K562 (cell line): ENCODE measurements around the gene ANAPC16. TPM values are rescaled to one million over a fixed set of nuclear protein-coding genes. Genes with fewer than 3 reads are reported as not detected.

Experiments
- ATAC-seq: fragments of 200-7000 bp; cut with Tn5 transposase; 3 replicates; pipeline ENCODE4 v1.9.1; 2020; ENCODE audit warnings: moderate library complexity
- BruUV-seq: library from RNA; stranded (reverse); fragments of 400-500 nt; replicated peaks from 2 replicates; lab custom pipeline; 2021; lab: Mats Ljungman, UMichigan
- CTCF ChIA-PET: fragments of 300-600 bp; formaldehyde crosslinking; extraction: SDS; loops from one replicate; lab custom pipeline; 2021; ENCODE audit warnings: low intra/inter-chr PET ratio; lab: Yijun Ruan, JAX
- POLR2A ChIA-PET: fragments of 300-600, 350-650 bp; sonication (Branson Sonifier 250); formaldehyde crosslinking; extraction: SDS; loops from one replicate; lab custom pipeline; 2021; ENCODE audit warnings: antibody characterized with exemption, inconsistent platforms; lab: Yijun Ruan, JAX
- DNase-seq, 4 experiments: peaks; one replicate each; pipeline versions ENCODE4 v3.0.0 to v3.0.0-alpha.2; 2011 to 2018; ENCODE audit warnings: low spot score in 3 of 4, mixed read lengths in 3 of 4; ENCODE audit errors: extremely low read depth in 1 of 4
- FAIRE-seq: peaks from 2 replicates; lab custom pipeline; 2011; peaks lifted over from hg19 to GRCh38; lab: Jason Lieb, UNC
- H2AFZ ChIP-seq: 2 replicates; pipeline ENCODE4 v1.6.0; 2011; ENCODE audit warnings: low read depth, low read length, control low read depth, inconsistent platforms
- H3K27ac ChIP-seq: fragments of 200-600 bp; 3 replicates; pipeline ENCODE4 v1.8.0; 2011; ENCODE audit warnings: low read depth, mild to moderate bottlenecking, control low read depth, inconsistent platforms, low read length, moderate library complexity, mixed read lengths; ENCODE audit errors: extremely low read depth
- H3K27me3 ChIP-seq, 2 experiments: fragments of 300-600 bp in 1 of 2; 2 replicates in 1 of 2; 3 replicates in 1 of 2; pipeline versions ENCODE4 v1.6.0 to v1.8.0; 2011; ENCODE audit warnings: inconsistent platforms in 2 of 2, low read length in 2 of 2, mild to moderate bottlenecking in 1 of 2, mixed read lengths in 1 of 2, moderate library complexity in 1 of 2; ENCODE audit not compliant: control insufficient read depth in 2 of 2, insufficient read depth in 2 of 2
- H3K36me3 ChIP-seq: fragments of 300-600 bp; 3 replicates; pipeline ENCODE4 v1.8.0; 2011; ENCODE audit warnings: mild to moderate bottlenecking, low read length, inconsistent platforms; ENCODE audit not compliant: control insufficient read depth, insufficient read depth
- H3K4me1 ChIP-seq, 2 experiments: fragments of 200-600 bp in 1 of 2; replicated peaks in 1 of 2; 2 replicates in 1 of 2; 3 replicates in 1 of 2; pipeline versions ENCODE4 v1.5.1 to v1.8.0; 2011; ENCODE audit warnings: inconsistent platforms in 2 of 2, low read length in 2 of 2, mild to moderate bottlenecking in 1 of 2, mixed read lengths in 1 of 2, moderate library complexity in 1 of 2; ENCODE audit not compliant: control insufficient read depth in 2 of 2, insufficient read depth in 2 of 2
- H3K4me2 ChIP-seq: 2 replicates; pipeline ENCODE4 v1.6.1; 2011; ENCODE audit warnings: low read length, control low read depth, inconsistent platforms, mixed read lengths; ENCODE audit not compliant: insufficient read depth
- H3K4me3 ChIP-seq: fragments of 200-600 bp; sonication (generic), shearing (Covaris generic); 2 replicates; pipeline ENCODE4 v1.5.1; 2016; ENCODE audit warnings: control low read depth, inconsistent platforms
- H3K79me2 ChIP-seq: fragments of 200-600 bp; 3 replicates; pipeline ENCODE4 v1.8.0; 2011; ENCODE audit warnings: low read length, inconsistent platforms; ENCODE audit not compliant: control insufficient read depth, insufficient read depth
- H3K9ac ChIP-seq, 2 experiments: 2 replicates each; pipeline versions ENCODE4 v1.6.0 to v1.6.1; 2011; ENCODE audit warnings: low read depth in 2 of 2, low read length in 2 of 2, control low read depth in 1 of 2, inconsistent platforms in 1 of 2, mild to moderate bottlenecking in 1 of 2, mixed read lengths in 1 of 2; ENCODE audit not compliant: insufficient read depth in 1 of 2
- H3K9me1 ChIP-seq: one replicate; pipeline ENCODE4 v1.6.0; 2011; ENCODE audit warnings: inconsistent platforms, mild to moderate bottlenecking, low read length, moderate library complexity; ENCODE audit not compliant: control insufficient read depth, insufficient read depth
- H3K9me3 ChIP-seq: replicated peaks from 2 replicates; pipeline ENCODE4 v1.5.1; 2011; ENCODE audit warnings: low read depth, low read length, inconsistent platforms; ENCODE audit not compliant: control insufficient read depth, insufficient read depth
- H4K20me1 ChIP-seq: replicated peaks from 2 replicates; pipeline ENCODE4 v1.6.1; 2011; ENCODE audit warnings: low read length, inconsistent platforms, mixed read lengths; ENCODE audit not compliant: control insufficient read depth, insufficient read depth
- ARHGAP35 ChIP-seq: fragments of 450-650 bp; IDR thresholded peaks from 2 replicates; pipeline ENCODE4 v1.6.1; 2018; ENCODE audit not compliant: partially characterized antibody
- ATF7 ChIP-seq: fragments of 450-650 bp; IDR thresholded peaks from 2 replicates; pipeline ENCODE4 v1.7.1; 2014; ENCODE audit warnings: mild to moderate bottlenecking, moderate library complexity
- BHLHE40 ChIP-seq: IDR thresholded peaks from 2 replicates; pipeline ENCODE4 v1.6.1; 2011; ENCODE audit warnings: low read length, improper control_type of control experiment
- CHD2 ChIP-seq: IDR thresholded peaks from 2 replicates; pipeline ENCODE4 v1.6.1; 2011; ENCODE audit warnings: low read depth, low read length
- CXXC5 ChIP-seq: fragments of 250-450 bp; sonication (Bioruptor Pico); IDR thresholded peaks from 2 replicates; pipeline ENCODE4 v1.8.0; 2022; ENCODE audit warnings: inconsistent platforms, mild to moderate bottlenecking, moderate library complexity
- ERF ChIP-seq: fragments of 450-650 bp; formaldehyde crosslinking; IDR thresholded peaks from 2 replicates; pipeline ENCODE4 v1.4.0; 2020; ENCODE audit warnings: mild to moderate bottlenecking, mixed read lengths
- ETV1 ChIP-seq: fragments of 450-650 bp; conservative IDR thresholded peaks from 2 replicates; pipeline ENCODE4 v1.6.1; 2016; ENCODE audit warnings: missing genetic modification characterization, control low read depth, low read depth, missing compliant biosample characterization
- HDAC2 ChIP-seq: fragments of 450-650 bp; IDR thresholded peaks from 2 replicates; pipeline ENCODE4 v1.6.1; 2016; ENCODE audit warnings: mild to moderate bottlenecking
- HDGF ChIP-seq: fragments of 450-650 bp; IDR thresholded peaks from 2 replicates; pipeline ENCODE4 v1.6.1; 2016
- MAFG ChIP-seq: fragments of 450-650 bp; conservative IDR thresholded peaks from 2 replicates; pipeline ENCODE4 v1.6.1; 2016; ENCODE audit warnings: missing genetic modification characterization, missing compliant biosample characterization
- RFX5 ChIP-seq: IDR thresholded peaks from 2 replicates; pipeline ENCODE4 v1.6.1; 2011; ENCODE audit warnings: low read depth, mild to moderate bottlenecking, improper control_type of control experiment, low read length
- SNRNP70 ChIP-seq: fragments of 200-400 bp; formaldehyde crosslinking; optimal IDR thresholded peaks from 2 replicates; pipeline ENCODE3; 2017; ENCODE audit warnings: low read depth, low read length
- TAL1 ChIP-seq: fragments of 450-650 bp; IDR thresholded peaks from 2 replicates; pipeline ENCODE4 v1.6.1; 2016; ENCODE audit warnings: mild to moderate bottlenecking
- ZNF133 ChIP-seq: fragments of 250-450 bp; sonication (Bioruptor Pico); IDR thresholded peaks from 2 replicates; pipeline ENCODE4 v1.4.0; 2020; ENCODE audit warnings: mild to moderate bottlenecking
- ZNF146 ChIP-seq: IDR thresholded peaks from one replicate; pipeline ENCODE4 v1.6.1; 2018; ENCODE audit warnings: missing compliant biosample characterization; ENCODE audit not compliant: unreplicated experiment
- ZNF253 ChIP-seq: fragments of 250-450 bp; sonication (Bioruptor Pico); conservative IDR thresholded peaks from 2 replicates; pipeline ENCODE4 v1.6.1; 2021; ENCODE audit warnings: mild to moderate bottlenecking
- WGBS: fragments of 100-300 bp; shearing (Covaris generic); methylation state at CpG from one replicate; pipeline ENCODE4 v1.1.6; 2016; ENCODE audit warnings: low coverage, mixed read lengths; ENCODE audit not compliant: insufficient coverage; ENCODE audit errors: missing lambda C conversion rate; 5-methylcytosine and 5-hydroxymethylcytosine counted together
- in situ Hi-C: fragments of 300-500 bp; cut with MboI; formaldehyde crosslinking; loops from 4 replicates; pipeline ENCODE4 v1.15.0; 2018; ENCODE audit warnings: inconsistent platforms, mixed read lengths
- intact Hi-C: fragments of 100-400 bp; cut with micrococcal nuclease; formaldehyde crosslinking; loops from 2 replicates; pipeline ENCODE4 v1.14.2; 2022
- polyA plus RNA-seq, 8 experiments: library from polyadenylated mRNA; depleted of rRNA in 4 of 8; stranded (reverse) in 5 of 8; unstranded in 3 of 8; fragments of >200 nt; fragmentation: Nextera tagmentation in 2 of 8; fragmentation: Illumina TruSeq in 1 of 8; extraction: Ambion mirVana in 2 of 8; extraction: Trizol in 1 of 8; gene quantifications; 2 replicates each; pipeline versions ENCODE4 v1.2.1 to v1.2.3, GENCODE V29; 2011 to 2014; ENCODE audit warnings: inconsistent platforms in 1 of 8, missing spikeins in 1 of 8
- total RNA-seq, 7 experiments: library from RNA; depleted of rRNA in 6 of 7; stranded (reverse); fragments of >200 nt in 6 of 7; fragmentation: Illumina TruSeq in 2 of 7; extraction: Trizol in 2 of 7; gene quantifications; 2 replicates each; pipeline versions ENCODE4 v1.2.1 to v1.2.3, GENCODE V29; 2011 to 2021; ENCODE audit warnings: low replicate concordance in 1 of 7
- TF ChIP-seq, protein P1 (sequence below), 2 experiments: fragments of 450-650 bp in 1 of 2; sonication (generic) in 1 of 2; formaldehyde crosslinking in 1 of 2; IDR thresholded peaks in 1 of 2; conservative IDR thresholded peaks in 1 of 2; 2 replicates each; pipeline versions ENCODE4 v1.6.1 to v1.8.1; 2016 to 2023; ENCODE audit warnings: mild to moderate bottlenecking in 2 of 2, moderate library complexity in 2 of 2, inconsistent platforms in 1 of 2, missing genetic modification reagents in 1 of 2

The ANAPC16 gene
- total and polyA plus RNA-seq, 9 of the 15 experiments (the other 6 are each of a cell fraction or from before 2014, with no cell fraction given), result 42.6 to 208 (median 108) TPM

DNA sequence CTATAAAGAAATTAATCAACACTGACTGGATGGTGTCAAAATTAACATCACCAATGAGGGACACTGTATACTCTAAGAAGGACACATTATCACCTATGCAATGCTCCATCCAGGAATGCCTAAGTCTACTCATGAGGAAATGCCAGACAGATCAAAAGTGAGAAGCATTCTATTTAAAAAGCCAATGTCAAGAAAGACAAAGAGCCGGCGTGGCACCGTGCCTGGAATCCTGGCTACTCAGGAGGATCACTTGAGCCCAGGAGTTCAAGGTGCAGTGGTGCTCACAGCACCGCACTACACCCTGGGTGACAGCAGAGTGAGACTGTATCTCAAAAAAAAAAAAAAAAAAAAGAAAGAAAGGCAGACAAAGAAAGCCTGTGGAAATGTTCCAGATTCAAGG is 45.5 kb upstream of the ANAPC16 start:
- FAIRE-seq, result no peak
- Histone ChIP-seq H3K4me2 (no peak overlapping the region), H3K4me3 (no peak overlapping the region), H3K27me3 (no peaks in the 10 kb centered on the region), H3K9me3 (no peaks in the 10 kb centered on the region), H3K27ac (no peak overlapping the region), H2AFZ (no peak overlapping the region), H3K4me1 (peaks cover 0 to 10% of the 10 kb centered on the region in 2 experiments; a peak in 2 of 5 replicates), H4K20me1 (no peaks in the 10 kb centered on the region), H3K36me3 (0 out of 3 replicates have a peak, but pooled peaks cover 3% of the 10 kb centered on the region), H3K79me2 (no peaks in the 10 kb centered on the region), H3K9me1 (peaks cover 3% of the 10 kb centered on the region), H3K9ac (no peak overlapping the region)
- CTCF ChIA-PET, result no interaction called here
- DNase-seq, result no peak
- no peak for ATAC-seq
- BruUV-seq, result no TSS peak
- POLR2A ChIA-PET, result no interaction called here
- TF ChIP-seq MAFG (tag), result no peak
- TF ChIP-seq ERF (CRISPR knock-in tag), result no peak
- TF ChIP-seq ATF7, result no peak
- TF ChIP-seq, protein P1, sequence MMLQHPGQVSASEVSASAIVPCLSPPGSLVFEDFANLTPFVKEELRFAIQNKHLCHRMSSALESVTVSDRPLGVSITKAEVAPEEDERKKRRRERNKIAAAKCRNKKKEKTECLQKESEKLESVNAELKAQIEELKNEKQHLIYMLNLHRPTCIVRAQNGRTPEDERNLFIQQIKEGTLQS (IDR thresholded peaks at IDR 0.05), result no peak
- TF ChIP-seq, protein P1 (CRISPR knock-in tag; conservative IDR thresholded peaks at IDR 0.05), result no peak
- TF ChIP-seq HDAC2, result no peak
- no peak for TF ChIP-seq SNRNP70
- no peak for TF ChIP-seq HDGF
- no peak for TF ChIP-seq ZNF133
- TF ChIP-seq ZNF146 (CRISPR knock-in tag), result no peak
- no peak for TF ChIP-seq ETV1
- TF ChIP-seq TAL1, result no peak
- TF ChIP-seq RFX5, result no peak
- TF ChIP-seq CXXC5 (CRISPR knock-in tag), result no peak
- TF ChIP-seq BHLHE40, result no peak
- no peak for TF ChIP-seq ZNF253 (CRISPR knock-in tag)
- TF ChIP-seq ARHGAP35, result no peak
- no peak for TF ChIP-seq CHD2
- 83% methylated on average over 4 of the region's 4 CpGs for WGBS
- intact Hi-C loops (no loop called here), in situ Hi-C loops (no loop called here)
